Hepatocyte (in vitro differentiated cells): ENCODE results near the gene DPP9.

Experiments used
- CTCF ChIP-seq: fragments of 200-600 bp; sonication (generic); IDR thresholded peaks from 2 replicates; pipeline ENCODE4 v1.5.1; 2016; ENCODE audit warnings: antibody characterized with exemption, mild to moderate bottlenecking; ENCODE audit not compliant: poor library complexity
- EZH2 ChIP-seq: fragments of 200-600 bp; sonication (generic); IDR thresholded peaks from 2 replicates; pipeline ENCODE4 v1.6.1; 2016; ENCODE audit warnings: antibody characterized with exemption, mild to moderate bottlenecking, borderline replicate concordance
- EZH2phosphoT487 ChIP-seq: fragments of 200-600 bp; sonication (generic); IDR thresholded peaks from one replicate; pipeline ENCODE4 v1.6.1; 2018; ENCODE audit warnings: antibody characterized with exemption, mild to moderate bottlenecking, low read depth, moderate library complexity; ENCODE audit not compliant: unreplicated experiment, severe bottlenecking

- TF ChIP-seq CTCF, result no peak
- no peak for TF ChIP-seq EZH2
- TF ChIP-seq EZH2phosphoT487, result no peak
These were observed 66.4 kb downstream of the DPP9 start for GRCh38 chr19:4657262-4657661.
